Suprapubic skin (tissue), 3 donors: Measurements from ENCODE around the gene DMTF1.

Experiments used
- EP300 ChIP-seq: sonication (generic); formaldehyde crosslinking; IDR thresholded peaks from one replicate; pipeline ENCODE4 v1.6.1; 2017; ENCODE audit warnings: antibody characterized with exemption
- POLR2A ChIP-seq, 2 donors: fragments of 450-650 bp; IDR thresholded peaks; one replicate each; pipeline ENCODE4 v1.6.1; 2017; ENCODE audit warnings: antibody characterized with exemption in 2 of 2, mild to moderate bottlenecking in 2 of 2, moderate library complexity in 2 of 2
- TF ChIP-seq, protein P1 (sequence below), 2 donors: fragments of 200-600 bp in 1 of 2; fragments of 450-650 bp in 1 of 2; sonication (generic) in 1 of 2; IDR thresholded peaks; one replicate each; pipeline ENCODE4 v1.5.1; 2016 to 2019; ENCODE audit warnings: antibody characterized with exemption in 2 of 2, mild to moderate bottlenecking in 1 of 2, moderate library complexity in 1 of 2

- TF ChIP-seq, protein P1, sequence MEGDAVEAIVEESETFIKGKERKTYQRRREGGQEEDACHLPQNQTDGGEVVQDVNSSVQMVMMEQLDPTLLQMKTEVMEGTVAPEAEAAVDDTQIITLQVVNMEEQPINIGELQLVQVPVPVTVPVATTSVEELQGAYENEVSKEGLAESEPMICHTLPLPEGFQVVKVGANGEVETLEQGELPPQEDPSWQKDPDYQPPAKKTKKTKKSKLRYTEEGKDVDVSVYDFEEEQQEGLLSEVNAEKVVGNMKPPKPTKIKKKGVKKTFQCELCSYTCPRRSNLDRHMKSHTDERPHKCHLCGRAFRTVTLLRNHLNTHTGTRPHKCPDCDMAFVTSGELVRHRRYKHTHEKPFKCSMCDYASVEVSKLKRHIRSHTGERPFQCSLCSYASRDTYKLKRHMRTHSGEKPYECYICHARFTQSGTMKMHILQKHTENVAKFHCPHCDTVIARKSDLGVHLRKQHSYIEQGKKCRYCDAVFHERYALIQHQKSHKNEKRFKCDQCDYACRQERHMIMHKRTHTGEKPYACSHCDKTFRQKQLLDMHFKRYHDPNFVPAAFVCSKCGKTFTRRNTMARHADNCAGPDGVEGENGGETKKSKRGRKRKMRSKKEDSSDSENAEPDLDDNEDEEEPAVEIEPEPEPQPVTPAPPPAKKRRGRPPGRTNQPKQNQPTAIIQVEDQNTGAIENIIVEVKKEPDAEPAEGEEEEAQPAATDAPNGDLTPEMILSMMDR (IDR thresholded peaks at IDR 0.05): no peak
- TF ChIP-seq POLR2A (IDR thresholded peaks at IDR 0.05): no peak
- TF ChIP-seq EP300: no peak
Measured at GRCh38 chr7:87223666-87224065, 71.4 kb downstream of the DMTF1 start.
